Measurements from ENCODE around the gene GSDMA.
"Not testable (repeated sequence)": the region's sequence is repeated elsewhere in the genome, so short reads cannot be mapped to it uniquely, and the experiment has no call there.

Gene GSDMA

DNA sequence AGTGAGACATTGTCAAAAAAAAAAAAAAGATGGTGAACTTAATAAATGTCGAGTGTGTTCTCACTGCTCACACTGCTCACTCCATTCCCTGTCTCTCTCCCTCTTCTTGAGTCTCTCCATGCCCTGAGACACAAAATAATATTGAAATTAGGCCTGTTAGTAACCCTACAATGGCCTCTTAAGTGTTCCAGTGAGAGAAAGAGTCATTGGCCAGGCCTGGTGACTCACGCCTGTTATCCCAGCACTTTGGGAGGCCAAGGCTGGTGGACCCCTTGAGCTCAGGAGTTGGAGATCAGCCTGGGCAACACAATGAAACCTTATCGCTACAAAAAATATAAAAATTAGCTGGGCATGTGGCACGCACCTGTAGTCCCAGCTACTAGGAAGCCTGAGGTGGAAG lies 36.3 kb downstream of the GSDMA start:
- DNase-seq: no peak

- DNase-seq: no peak
Measured at GRCh38 chr17:40000161-40000560, 37.4 kb downstream of the GSDMA start.

GRCh38 chr17:40001335-40001734 lies 38.5 kb downstream of the GSDMA start:
- not testable (repeated sequence) for DNase-seq

DNA sequence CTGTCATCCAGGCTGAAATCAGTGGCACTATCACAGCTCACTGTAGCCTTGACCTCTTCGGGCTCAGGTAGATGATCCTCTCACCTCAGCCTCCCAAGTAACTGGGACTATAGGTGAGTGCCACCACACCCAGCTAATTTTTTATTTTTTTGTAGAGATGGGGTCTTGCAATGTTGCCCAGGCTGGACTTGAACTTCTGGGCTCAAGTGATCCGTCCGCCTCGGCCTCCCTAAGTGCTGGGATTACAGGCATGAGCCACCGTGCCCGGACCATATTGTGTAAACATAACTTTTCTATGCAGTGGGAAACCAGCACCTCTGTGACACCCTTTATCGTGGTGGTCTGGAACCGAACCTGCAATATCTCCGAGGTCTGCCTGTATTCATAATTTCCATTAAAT lies 41.3 kb downstream of the GSDMA start:
- DNase-seq: no peak

DNA sequence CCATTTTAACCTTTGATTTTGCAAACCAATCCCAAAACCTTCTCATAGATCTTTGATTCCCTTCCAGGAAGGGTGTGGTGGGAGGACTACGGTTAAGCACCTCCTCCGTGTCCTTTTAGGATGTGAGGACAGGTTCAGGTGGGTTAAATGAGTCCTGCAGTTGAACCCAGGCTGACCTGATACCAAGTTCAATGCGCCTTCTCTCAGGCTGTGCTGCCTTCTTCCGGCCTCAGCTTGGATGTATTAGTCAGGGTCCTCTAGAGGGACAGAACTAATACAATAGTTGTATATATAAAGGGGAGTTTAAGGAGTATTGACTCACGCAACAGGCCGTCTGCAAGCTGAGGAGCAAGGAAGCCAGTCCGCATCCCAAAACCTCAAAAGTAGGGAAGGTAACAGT lies 41.9 kb downstream of the GSDMA start:
- DNase-seq: no peak

DNA sequence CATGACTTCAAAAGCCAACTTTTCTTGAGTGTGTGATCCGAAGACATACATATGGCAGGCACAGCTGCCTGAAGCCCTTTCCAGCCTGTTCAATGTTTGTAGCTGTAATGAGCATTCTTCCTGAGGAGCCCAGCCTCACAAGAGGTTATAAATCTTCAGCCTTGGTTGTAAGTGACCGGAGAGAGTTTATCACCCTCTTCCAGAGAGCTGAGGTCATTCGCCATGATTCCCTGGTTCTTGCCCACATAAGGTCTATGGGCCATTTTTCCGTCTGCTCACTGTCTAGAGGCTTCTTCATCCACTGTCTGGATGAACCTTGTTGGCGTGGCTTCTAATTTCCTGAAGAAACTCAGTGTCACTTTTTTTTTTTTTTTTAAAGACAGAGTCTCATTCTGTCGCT lies 42.7 kb downstream of the GSDMA start:
- DNase-seq: no peak

- not testable (repeated sequence) for DNase-seq
Measured at GRCh38 chr17:40010946-40011500, 48.2 kb downstream of the GSDMA start.

DNA sequence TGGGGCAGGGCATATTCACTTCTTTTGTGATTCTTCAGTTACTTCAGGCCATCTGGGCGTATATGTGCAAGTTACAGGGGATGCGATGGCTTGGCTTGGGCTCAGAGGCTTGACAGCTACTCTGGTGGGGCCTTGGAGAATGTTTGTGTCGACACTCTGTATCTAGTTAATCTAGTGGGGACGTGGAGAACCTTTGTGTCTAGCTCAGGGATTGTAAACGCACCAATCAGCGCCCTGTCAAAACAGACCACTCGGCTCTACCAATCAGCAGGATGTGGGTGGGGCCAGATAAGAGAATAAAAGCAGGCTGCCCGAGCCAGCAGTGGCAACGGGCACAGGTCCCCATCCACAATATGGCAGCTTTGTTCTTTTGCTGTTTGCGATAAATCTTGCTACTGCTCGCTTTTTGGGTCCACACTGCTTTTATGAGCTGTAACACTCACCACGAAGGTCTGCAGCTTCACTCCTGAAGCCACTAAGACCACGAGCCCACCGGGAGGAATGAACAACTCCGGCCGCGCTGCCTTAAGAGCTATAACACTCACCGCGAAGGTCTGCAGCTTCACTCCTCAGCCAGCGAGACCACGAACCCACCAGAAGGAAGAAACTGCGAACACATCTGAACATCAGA lies 49.3 kb downstream of the GSDMA start:
- not testable (repeated sequence) for DNase-seq

DNA sequence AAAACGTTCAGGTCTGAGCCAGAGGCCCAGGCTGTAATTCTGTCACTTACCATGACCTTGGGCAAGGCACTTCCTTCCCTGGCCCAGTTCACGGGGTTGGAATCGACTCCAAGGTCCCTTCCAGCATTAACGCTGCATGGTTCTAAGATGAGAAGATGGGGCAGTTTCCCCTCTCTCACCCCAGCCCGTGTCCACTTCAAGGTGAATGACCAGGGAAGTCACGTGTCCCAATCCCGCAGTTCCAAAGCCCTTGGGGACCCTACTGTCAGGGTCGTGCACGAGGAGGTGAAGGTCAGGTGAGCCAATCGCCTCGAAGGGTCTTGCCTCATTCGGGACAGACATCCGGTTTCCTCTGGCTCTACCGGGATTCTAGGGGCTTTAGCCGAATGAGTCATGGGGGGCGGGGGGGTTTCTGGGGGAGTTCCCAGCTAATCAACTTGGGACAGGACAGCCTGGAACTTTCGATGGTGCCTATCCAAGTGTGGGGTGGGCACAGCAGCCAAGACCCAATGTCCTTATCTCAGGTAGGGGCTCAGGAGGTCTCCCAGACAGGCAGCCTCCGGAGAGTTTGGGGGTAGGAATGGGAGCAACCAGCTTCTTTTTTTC lies 51.7 kb downstream of the GSDMA start:
- no peak for DNase-seq

DNA sequence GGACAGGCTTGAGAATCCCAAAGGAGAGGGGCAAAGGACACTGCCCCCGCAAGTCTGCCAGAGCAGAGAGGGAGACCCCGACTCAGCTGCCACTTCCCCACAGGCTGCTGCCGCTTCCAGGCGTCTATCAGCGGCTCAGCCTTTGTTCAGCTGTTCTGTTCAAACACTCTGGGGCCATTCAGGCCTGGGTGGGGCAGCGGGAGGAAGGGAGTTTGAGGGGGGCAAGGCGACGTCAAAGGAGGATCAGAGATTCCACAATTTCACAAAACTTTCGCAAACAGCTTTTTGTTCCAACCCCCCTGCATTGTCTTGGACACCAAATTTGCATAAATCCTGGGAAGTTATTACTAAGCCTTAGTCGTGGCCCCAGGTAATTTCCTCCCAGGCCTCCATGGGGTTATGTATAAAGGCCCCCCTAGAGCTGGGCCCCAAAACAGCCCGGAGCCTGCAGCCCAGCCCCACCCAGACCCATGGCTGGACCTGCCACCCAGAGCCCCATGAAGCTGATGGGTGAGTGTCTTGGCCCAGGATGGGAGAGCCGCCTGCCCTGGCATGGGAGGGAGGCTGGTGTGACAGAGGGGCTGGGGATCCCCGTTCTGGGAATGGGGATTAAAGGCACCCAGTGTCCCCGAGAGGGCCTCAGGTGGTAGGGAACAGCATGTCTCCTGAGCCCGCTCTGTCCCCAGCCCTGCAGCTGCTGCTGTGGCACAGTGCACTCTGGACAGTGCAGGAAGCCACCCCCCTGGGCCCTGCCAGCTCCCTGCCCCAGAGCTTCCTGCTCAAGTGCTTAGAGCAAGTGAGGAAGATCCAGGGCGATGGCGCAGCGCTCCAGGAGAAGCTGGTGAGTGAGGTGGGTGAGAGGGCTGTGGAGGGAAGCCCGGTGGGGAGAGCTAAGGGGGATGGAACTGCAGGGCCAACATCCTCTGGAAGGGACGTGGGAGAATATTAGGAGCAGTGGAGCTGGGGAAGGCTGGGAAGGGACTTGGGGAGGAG lies 52.5 kb downstream of the GSDMA start, which contains the start of gene CSF3:
Gene CSF3, plus strand, starts transcription at position 436 of the 993 bp plus-strand sequence. Its CDS starts 35 bp downstream, at position 471.
- no peak for DNase-seq

GRCh38 chr17:40015998-40016985 lies 53.5 kb downstream of the GSDMA start:
- DNase-seq: no peak

- DNase-seq: no peak
Measured at GRCh38 chr17:40017422-40018080, 54.7 kb downstream of the GSDMA start.

- DNase-seq: no peak
Measured at GRCh38 chr17:40018211-40019121, 55.7 kb downstream of the GSDMA start.

GRCh38 chr17:40019140-40019991 lies 56.6 kb downstream of the GSDMA start:
- DNase-seq: no peak

- no peak for DNase-seq
Measured at GRCh38 chr17:40020146-40020545, 57.3 kb downstream of the GSDMA start.

DNA sequence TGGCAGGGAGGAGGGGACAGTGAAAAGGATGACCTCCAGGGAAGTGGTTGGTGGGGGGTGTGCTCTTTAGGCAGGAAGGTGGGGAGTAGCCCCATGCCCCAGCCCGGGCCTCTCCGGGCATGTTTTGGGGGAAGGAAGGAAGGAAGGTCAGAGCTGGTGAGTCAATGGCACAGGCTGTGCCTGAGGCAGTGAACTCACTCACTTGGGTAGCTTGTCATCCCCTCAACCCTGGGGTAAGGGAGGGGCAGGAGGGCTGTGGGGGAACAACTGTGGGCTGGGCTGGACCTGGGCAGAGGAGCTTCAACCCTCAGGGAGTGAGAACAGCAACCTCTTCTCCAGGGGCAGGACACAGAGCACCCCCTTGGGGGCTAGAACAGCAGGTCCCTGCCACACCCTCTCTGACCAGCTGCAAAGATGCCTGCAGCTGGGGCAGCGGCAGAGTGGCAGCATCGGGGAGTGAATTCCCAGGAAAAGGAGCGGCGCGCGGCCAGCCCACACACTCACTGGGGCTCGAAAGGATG lies 58.7 kb downstream of the GSDMA start:
- DNase-seq: no peak

DNA sequence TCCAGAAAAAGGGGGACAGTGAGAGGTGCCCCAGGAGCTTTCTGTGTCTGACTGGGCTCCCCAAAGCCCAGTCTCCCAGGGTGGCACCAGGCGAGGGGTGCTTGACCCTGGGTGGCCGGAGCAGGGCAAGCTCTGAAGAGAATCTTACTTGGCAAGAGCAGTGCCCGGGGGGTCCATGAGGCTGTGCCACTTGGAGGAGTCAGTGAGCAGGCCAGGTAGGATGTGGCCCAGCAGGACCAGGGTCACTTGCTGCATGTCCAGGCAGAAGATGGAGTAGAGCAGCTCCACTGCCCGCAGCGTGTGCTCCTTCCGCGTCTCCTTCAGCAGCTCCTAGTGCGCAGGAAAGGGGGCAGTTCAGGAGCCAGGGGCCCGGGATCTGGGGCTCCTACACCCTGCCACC lies 59.7 kb downstream of the GSDMA start:
- no peak for DNase-seq

GRCh38 chr17:40022961-40023541 lies 60.2 kb downstream of the GSDMA start:
- DNase-seq: peak; percentile 28
